ENCODE data around the gene PBX2. TPM values are rescaled to one million over a fixed set of nuclear protein-coding genes. Genes with fewer than 3 reads are reported as not detected.
A peak's percentile ranks its signal among the peaks of the same experiment; 100 is the strongest.
"Not testable (repeated sequence)": the region's sequence is repeated elsewhere in the genome, so short reads cannot be mapped to it uniquely, and the experiment has no call there.

Gene PBX2
- polyA plus RNA-seq, 3 donors = 180 to 191 (median 190) TPM

DNA sequence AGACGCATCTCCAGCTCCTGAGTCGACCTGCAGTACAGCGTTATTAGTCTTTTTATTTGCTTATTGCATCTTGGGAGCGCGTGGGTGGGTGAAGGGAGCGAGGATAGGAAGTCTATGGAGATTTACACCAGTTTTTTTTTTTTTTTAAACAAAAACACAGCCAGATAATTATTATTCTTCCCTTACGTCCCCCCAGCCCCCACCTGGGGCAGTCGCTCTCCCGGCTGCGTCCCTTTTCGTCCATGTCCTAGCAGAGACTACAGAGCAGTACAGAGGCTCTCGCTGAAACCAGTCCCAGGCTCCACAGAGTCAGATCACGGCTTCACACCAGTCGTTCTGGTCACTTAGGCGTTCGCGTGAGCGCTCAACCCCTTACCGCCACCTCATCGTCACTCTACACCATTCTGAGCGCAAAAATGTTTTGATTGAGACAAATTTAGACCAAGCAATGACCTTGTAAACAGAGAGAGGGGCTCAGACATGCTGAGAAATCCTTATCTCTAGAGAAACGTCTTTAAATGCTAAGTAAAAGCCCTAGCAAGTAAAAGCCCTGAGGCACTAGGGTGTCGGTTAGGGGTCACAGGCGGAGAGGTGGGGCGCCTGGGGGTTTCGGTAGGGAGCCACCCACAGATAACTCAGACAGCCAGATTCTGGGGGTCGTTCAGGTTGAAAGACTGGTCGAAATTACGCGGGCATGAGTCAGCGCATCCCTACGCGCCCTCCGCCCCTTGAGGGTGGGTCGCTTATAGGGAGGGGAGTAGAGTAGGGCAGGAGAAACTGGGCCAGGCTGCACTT, 37.0 kb downstream of the PBX2 start:
- peak; percentile 48 for DNase-seq

DNA sequence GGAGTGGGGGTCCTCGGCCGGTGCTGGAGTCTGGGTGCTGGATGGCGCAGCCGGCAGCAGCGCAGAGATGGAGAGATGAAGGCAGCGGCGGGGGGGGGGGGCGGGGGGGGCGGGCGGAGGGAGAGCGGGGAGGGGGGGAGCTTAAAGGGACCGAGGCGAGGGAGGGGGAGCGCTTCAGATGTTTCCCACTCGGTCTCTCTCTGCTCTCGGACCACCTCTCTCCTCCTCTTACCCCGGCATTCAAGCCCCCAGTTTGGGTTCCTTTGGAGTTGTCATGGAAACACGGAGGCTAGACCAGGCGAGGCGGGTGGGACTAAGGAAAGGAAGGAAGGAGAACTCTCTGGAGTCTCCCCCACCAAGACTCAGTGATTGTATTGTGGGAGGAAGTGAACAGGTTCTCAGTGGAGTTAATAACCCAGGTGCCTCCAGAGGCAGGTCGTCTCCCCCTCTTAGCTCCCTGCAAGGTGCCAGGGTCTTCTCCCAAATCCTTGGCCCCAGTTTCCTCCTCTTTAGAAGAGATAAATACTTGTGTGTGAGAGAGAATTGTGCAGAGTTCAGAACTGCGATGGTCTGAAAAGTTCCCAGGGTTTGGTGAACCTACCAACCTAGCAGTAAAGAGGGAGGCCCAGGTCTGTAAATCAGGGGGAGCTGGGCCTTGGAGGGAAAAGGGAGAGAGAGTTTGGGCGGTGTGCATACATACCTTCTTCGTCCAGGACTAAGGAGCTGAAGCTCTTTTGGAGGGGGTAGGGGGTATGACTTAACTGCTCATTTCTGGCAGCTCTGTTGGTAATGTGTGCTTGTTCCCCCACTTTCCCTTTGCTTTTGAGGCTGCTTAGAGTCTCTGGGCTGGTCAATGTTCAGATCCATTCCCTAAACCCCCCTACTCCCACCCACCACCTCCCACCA, 37.9 kb downstream of the PBX2 start, which contains the start of gene PRRT1:
TSS of gene PRRT1 (minus strand) at position 77 of the 906 bp plus-strand sequence. CDS start 112 bp downstream, outside the sequence.
- DNase-seq = no peak

DNA sequence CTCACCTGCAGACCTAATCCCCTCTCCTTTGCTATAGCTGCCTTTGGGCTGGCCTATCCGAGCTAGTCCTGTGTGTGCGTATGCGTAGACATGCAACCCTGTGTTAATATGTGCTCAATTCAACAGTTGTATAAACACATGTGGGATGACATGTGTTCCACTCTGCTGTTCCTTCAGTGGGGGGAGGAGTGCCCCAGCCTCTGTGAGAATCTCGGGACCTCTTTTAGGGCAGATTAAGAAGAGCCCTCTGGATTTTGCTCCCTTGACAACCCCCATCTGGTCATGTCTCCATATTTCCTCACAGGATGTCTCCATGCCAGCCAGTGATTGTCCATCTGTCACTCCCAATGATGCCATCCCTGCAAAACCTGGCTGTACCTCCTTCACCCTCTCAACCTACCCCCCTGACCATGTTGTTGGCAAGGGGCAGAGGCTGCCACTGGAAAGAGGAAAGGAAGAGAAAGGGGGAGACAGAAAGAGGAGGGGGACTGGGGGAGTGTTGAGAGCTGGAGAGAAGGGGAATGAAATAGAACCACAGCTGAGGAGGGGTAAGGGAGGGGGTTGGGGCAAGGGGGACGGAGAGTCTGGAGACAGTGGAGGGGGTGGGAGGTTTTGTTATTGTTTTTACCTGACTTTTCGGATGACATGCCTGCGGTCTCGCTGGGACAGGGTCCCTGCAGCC, 38.7 kb downstream of the PBX2 start:
- no peak for DNase-seq

DNA sequence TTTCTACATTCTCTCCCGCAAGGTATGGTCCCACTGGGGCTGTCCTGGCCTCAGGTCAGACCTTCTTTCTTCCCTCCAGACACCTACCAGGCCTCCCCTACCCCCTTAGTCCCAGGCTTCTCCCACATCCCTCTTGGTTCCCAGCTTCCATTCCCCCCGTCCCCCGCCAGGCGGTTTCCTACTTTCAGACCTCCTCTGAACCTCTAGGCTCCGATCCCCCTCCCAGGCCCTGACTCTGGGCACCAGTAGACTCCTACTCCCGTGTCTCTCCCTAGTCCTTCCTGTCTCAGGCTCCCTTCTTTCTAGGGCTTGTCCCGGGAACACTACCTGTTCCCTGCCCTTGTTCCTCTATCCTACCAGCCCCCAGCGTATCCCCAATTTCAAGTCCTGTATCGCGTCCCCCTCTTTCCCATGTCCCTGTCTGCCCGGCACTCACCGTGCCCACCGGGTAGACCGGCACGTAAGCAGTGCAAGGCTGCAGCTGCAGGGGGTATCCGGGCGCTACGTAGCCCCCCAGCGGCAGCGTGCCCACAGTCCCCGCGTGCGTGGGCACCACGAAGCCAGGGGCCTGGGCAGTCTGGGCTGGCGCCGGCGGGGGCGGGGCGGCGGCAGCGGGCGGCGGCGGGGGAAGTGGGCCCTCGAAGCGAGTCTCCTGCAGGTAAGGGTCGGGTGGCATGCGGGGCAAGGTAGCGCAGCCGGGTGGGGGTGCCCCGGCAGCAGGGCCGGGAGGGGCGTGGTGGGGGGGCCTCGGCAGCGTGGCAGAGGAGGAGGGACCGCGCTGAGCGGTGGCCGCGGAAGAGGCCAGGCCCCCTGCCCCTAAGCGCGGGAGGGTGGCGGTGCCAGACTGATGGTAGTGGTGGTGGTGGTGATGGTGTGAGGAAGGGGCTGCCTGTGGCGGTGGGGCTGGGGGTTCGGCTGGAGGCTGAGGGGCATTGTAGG, 39.8 kb downstream of the PBX2 start:
- no peak for DNase-seq

DNA sequence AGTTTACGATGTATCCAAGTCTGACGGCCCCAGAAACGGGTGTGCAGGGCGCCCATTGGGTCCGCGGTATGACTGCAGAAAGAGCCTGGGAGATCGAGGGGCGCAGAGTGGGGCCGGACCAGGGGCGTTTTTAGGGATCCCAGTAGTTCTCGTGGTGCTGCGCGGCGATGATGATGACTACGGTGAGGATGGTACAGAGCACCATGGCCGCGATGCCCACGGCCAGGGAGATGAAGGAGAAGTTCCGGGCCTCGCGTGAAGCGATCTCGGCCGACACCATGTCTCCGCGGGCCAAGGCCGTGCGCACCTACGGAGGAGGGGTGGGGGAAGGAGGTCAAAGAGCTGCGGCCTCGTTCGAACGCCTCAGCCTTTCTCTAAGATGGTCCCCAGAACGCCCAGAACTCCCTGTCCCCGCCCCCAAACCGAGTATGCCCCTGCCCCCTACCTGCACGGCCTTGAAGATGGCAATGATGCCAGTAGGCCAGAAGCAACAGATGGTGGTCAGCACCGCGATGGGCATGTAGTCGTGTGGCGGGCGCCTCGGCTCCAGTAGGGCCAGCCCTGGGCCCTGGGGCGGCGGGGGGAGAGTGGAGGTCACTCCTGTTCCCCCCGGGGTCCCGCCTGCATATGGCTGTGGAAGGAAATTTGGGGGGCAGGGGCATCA, 40.8 kb downstream of the PBX2 start:
- no peak for DNase-seq

DNA sequence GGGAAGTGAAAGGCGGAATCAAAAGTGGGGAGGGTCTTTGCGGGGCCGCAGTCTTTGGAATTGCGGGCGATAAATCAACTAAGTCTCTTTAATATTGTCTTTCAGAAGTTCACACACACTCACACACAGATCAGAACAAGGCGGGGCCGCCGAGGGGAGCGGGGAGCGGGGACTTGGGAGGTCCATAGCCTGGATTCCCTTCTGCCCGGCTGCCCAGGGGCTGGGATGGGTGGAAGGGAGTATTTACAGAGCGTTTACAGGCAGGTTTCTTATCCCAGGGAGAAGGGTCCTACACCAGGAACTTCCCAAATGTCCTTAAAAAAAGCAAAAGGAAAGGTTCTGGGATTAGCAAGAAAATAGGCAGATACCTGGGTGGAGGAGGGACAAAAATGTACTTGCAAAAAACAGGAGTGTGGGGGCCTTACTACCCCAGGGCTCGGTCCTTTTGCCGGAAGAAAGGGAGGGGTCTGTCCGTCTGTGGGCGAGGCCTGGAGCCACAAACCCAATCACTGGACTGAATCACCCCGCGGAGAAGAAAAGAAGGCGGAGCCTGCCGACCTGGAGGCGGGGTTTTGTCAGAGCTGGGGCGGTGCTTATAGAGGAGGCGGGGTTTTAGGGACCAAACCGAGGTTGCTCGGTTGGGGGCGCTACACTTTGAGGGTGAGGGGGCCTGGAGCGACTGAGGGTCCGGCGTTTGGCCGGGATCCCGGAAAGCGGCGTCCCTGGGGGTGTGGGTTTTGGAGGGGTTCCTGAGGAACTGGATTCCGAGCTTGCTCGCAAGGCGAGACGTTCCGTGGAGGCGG, 41.5 kb downstream of the PBX2 start:
- peak; percentile 78 for DNase-seq

DNA sequence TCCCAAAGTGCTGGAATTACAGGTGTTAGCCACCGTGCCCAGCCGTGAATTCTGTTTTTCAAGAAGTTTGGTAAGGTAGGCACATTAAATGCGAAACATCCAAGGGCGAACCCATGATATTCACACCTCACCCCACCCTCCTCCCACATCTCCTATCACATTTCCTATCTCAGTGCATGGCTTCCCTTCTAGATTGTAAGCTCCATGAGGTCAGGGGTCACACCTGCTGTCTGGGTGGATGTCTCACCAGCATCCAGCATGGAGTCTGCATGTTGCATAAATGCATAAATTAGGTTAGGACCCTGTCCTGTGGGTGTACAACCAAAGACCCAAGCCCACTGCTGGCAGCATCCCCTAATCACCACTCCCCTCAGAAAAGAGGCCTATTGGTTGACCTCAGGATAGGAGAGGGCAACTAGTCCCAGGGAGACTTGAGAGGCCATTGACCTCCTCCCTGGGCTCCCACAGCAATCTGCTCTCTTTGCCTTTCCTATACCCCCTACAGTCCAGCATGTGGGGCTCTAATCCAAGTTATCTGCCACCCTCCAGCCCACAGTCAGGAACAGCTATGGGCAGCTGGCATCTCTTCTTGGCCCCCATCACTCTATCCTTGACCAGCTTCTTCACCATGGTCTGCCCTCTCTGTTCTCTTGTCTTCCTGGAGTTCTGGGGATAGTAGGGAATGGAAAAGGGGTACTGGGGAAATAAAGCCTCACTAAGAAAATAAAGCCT, 42.4 kb downstream of the PBX2 start:
- no peak for DNase-seq

DNA sequence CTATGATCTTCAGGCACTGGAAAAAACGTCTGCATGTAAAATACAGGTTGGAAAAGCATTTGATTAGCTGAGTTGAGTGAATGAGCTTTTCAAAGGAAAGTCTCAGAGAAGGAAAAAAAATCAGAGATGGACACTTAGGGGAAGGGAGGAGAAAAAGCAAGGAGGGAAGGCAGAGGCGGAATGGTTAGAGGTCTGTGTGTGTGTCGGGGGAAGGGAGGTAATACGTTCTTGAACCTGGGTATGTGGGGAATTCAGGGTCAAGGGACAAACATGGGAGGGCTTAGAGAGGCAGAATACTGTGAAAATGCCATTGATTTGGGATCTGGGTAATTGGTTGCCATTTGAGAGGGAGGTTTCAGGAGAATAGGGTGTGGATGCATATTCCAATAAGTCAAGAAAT, 43.3 kb downstream of the PBX2 start:
- DNase-seq = no peak

DNA sequence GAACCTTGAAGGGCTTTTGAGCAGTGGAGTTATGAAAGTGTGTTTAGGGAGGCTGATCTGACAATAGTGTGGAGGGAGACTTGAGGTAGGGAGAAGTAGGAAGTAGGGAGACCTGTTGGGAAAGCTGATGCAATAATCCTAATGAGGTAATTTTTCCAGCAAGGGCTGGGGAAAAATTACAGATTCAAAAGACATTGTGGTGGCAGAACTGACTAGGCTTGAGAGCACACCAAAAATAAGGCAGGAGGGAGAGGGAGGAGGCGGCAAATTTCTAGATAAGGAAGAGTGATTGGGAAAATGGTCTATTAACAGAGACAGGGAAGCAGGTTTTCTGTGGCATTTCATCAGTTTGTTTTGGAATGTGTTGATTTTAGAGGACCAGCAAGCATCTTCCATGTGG, 43.7 kb downstream of the PBX2 start:
- DNase-seq = no peak

DNA sequence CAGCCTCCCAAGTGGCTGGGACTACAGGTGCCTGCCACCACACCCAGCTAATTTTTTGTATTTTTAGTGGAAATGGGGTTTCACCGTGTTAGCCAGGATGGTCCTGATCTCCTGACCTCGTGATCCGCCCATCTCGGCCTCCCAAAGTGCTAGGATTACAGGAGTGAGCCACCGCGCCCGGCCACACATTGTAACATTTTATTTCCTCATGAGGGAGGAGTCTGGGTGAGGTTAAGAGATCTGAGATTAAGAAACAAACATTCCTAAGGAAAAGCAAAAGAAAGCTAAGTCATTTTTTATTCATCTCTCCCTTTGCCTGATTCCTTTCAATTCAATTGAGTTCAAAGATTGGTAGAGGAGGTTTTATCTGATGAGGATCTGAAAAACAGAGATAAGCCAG, 45.8 kb downstream of the PBX2 start:
- not testable (repeated sequence) for DNase-seq

DNA sequence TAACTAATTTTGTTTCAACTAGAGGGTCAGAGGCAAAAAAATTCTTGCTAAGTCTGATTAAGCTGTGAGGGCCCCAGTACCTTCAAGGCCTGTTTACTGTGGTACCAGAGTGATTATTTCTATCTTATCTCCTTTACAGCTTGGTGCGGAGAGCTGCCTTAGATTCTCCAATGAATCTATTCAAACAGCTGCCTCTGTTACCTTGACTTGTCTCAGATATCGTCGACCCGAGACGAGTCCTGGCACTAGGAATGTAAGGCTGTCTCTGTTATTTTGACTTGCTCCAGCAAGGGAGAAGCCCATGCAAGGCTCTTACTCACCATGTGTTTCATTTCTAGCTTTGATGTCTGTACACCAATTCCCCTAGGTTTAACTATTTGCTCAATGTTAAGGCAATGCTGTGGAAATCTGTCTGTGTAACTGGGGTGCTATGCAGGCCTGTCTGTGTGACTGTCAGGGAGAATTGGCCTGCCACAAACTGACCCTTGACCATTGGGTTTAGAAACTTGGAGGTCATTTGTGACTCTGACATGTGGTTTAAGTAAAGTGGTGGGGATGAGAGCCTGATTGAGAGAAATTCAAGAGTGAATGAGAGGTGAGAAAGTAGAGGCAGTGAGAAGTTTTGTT, 49.5 kb downstream of the PBX2 start:
- DNase-seq = no peak

DNA sequence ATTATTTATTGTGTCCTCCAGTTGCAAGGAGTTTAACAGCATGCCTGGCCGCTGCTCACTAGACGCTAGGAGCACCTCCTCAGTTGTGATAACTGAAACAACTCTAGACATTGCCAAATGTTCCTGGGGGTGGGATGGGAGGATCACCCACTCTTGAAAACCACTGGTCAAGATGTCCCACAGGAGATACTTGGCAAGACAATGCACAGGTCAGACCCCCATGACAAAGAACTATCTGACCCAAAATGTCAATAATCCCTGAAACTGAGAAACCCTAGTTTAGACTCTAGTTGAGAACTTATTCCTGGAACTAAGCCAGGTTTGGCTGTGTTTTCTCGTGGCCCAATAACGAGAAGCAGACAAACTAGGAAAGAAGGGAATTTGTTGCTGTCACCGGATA, 50.4 kb downstream of the PBX2 start:
- no peak for DNase-seq

DNA sequence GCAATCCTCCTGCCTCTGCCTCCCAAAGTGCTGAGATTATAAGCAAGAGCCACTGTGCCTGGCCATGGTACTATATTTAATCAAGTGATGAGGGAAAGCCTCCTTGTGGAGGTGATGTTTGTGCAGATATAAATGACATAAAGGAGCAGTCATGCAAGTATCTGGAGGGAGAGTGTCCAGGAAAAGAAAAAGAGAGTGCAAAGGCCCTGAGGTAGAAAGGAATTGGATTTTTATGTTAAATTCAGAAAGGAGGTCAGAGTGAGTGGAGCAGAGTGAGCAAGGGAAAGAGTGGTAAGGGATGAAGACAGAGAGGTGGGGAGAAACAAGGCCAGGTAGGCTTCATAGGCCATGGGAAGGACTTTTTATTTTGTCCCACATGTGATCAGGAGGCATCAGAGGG, 52.5 kb downstream of the PBX2 start:
- DNase-seq = no peak

Other genes with a start within 250 kb of the PBX2 start
- gene CFB, start 244.1 kb downstream of the PBX2 start, polyA plus RNA-seq (ENCODE audit: insufficient read length in 3 of 3) = 1 to 10 TPM; 4.3 to 8.4 (median 6.5) TPM
- gene NELFE, start 231.2 kb downstream of the PBX2 start, polyA plus RNA-seq (ENCODE audit: insufficient read length in 3 of 3) = 100 to 1,000 TPM in 1 of 3 donors, 10 to 100 TPM in 2; 95.7 to 107 (median 95.8) TPM
- gene SKIC2, start 231.0 kb downstream of the PBX2 start, polyA plus RNA-seq (ENCODE audit: insufficient read length in 3 of 3) = 10 to 100 TPM; 49.2 to 54.8 (median 50.5) TPM
- 10 to 100 TPM; 33.8 to 37.2 (median 35.1) TPM for gene DXO, start 218.1 kb downstream of the PBX2 start, polyA plus RNA-seq (ENCODE audit: insufficient read length in 3 of 3)
- 10 to 100 TPM; 13.7 to 26.8 (median 16.1) TPM for gene C4A, start 208.1 kb downstream of the PBX2 start, polyA plus RNA-seq (ENCODE audit: insufficient read length in 3 of 3)
- 10 to 100 TPM; 21.3 to 27.5 (median 22.2) TPM for gene C4B, start 175.4 kb downstream of the PBX2 start, polyA plus RNA-seq (ENCODE audit: insufficient read length in 3 of 3)
- 1 to 10 TPM in 2 of 3 donors, under 1 TPM in 1; 0.43 to 2.4 (median 1.8) TPM for gene CYP21A2, start 151.8 kb downstream of the PBX2 start, polyA plus RNA-seq (ENCODE audit: insufficient read length in 3 of 3)
- gene TNXB, start 80.9 kb downstream of the PBX2 start, polyA plus RNA-seq (ENCODE audit: insufficient read length in 3 of 3) = 1 to 10 TPM; 4.3 to 5.6 (median 4.3) TPM
- 100 to 1,000 TPM in 1 of 3 donors, 10 to 100 TPM in 2; 89.8 to 114 (median 96.6) TPM for gene ATF6B, start 62.0 kb downstream of the PBX2 start, polyA plus RNA-seq (ENCODE audit: insufficient read length in 3 of 3)
- 1 to 10 TPM; 7.9 to 9.4 (median 9.2) TPM for gene FKBPL, start 59.9 kb downstream of the PBX2 start, polyA plus RNA-seq (ENCODE audit: insufficient read length in 3 of 3)
- gene PRRT1, start 38.3 kb downstream of the PBX2 start, polyA plus RNA-seq (ENCODE audit: insufficient read length in 3 of 3) = 1 to 10 TPM; 2.2 to 3.9 (median 2.8) TPM
- gene PPT2, start 36.1 kb downstream of the PBX2 start, polyA plus RNA-seq (ENCODE audit: insufficient read length in 3 of 3) = 10 to 100 TPM; 34.4 to 56.0 (median 44.0) TPM
- 10 to 100 TPM; 24.9 to 42.0 (median 35.8) TPM for gene EGFL8, start 25.6 kb downstream of the PBX2 start, polyA plus RNA-seq (ENCODE audit: insufficient read length in 3 of 3)
- gene AGPAT1, start 14.1 kb downstream of the PBX2 start, polyA plus RNA-seq (ENCODE audit: insufficient read length in 3 of 3) = 100 to 1,000 TPM; 108 to 122 (median 116) TPM
- gene RNF5, start 11.8 kb downstream of the PBX2 start, polyA plus RNA-seq (ENCODE audit: insufficient read length in 3 of 3) = 100 to 1,000 TPM in 2 of 3 donors, 10 to 100 TPM in 1; 95.0 to 110 (median 110) TPM
- 10 to 100 TPM; 18.7 to 27.0 (median 26.8) TPM for gene AGER, start 5.9 kb downstream of the PBX2 start, polyA plus RNA-seq (ENCODE audit: insufficient read length in 3 of 3)
- gene GPSM3, start 2.4 kb upstream of the PBX2 start, polyA plus RNA-seq (ENCODE audit: insufficient read length in 3 of 3) = 10 to 100 TPM; 10.0 to 12.9 (median 10.6) TPM
- 10 to 100 TPM; 17.4 to 30.0 (median 24.5) TPM for gene NOTCH4, start 33.9 kb upstream of the PBX2 start, polyA plus RNA-seq (ENCODE audit: insufficient read length in 3 of 3)
- under 1 TPM; 0.11 to 0.74 (median 0.17) TPM for gene TSBP1, start 181.7 kb upstream of the PBX2 start, polyA plus RNA-seq (ENCODE audit: insufficient read length in 3 of 3)
- gene BTNL2, start 217.0 kb upstream of the PBX2 start, polyA plus RNA-seq (ENCODE audit: insufficient read length in 3 of 3) = 1 to 10 TPM; 1.4 to 3.9 (median 3.4) TPM
- gene HLA-DRA, start 249.7 kb upstream of the PBX2 start, polyA plus RNA-seq (ENCODE audit: insufficient read length in 3 of 3) = 10 to 100 TPM; 45.8 to 74.9 (median 58.4) TPM